T-helper 22 cell (primary cell): ENCODE data around the gene METTL22.
"Not testable (repeated sequence)": the region's sequence is repeated elsewhere in the genome, so short reads cannot be mapped to it uniquely, and the experiment has no call there.

Experiments used
- DNase-seq: peaks from one replicate; pipeline ENCODE4 v3.0.0-alpha.2; 2020; ENCODE audit warnings: low read depth

Gene METTL22

DNA sequence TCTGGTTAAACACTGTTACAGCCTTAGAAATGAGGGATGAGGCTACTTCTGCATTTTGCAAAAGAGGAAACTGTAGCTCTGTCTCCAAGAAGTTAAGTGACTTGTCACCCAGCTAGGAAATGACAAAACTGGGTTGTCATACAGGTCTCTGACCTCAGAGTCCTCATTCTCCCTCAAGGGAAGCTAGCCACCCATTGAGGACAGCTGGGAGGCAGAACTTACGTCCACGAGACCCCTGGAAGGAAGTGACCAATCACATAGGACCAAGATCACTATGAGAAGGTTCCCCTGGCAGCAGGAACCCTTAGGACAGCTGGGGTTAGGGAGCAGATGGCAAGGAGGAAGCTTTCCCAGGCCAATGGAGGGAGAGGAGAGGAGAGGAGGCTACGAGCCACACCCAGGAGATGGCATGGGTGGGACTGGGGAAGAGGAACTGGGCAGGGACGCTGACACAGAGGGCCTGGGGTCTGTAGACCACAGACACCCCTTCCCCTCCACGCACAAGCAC lies 11.2 kb downstream of the METTL22 start:
- no peak for DNase-seq

DNA sequence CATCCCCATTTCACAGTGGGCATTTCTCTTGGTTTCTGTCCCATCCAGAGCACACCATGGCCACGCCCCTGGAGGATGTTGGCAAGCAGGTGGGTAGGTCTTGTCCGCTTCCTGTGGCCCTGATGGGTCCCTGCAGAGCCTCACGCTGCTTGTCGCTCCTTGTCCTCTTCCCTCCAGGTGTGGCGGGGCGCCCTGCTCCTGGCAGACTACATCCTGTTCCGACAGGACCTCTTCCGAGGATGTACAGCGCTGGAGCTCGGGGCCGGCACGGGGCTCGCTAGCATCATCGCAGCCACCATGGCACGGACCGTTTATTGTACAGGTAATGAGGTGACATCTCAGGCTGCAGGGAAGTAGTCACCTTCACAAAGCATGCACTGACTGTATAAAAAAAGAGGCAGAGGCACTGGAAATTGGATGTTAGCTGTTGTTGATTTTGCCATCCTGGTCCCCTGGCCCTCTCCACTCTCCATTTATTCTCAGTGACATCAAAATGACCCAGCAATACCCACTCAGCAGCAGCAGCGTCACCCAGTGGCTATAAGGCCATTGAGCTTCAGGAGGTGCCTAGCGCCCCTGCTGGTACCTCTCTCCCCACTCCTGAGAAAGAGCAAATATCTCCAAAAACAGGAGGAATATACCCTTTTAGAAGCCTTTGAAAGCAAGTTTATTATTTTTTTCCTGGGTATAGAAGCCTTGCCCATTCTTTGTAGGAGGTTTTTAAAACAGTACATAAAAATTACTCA lies 13.7 kb downstream of the METTL22 start:
- no peak for DNase-seq

DNA sequence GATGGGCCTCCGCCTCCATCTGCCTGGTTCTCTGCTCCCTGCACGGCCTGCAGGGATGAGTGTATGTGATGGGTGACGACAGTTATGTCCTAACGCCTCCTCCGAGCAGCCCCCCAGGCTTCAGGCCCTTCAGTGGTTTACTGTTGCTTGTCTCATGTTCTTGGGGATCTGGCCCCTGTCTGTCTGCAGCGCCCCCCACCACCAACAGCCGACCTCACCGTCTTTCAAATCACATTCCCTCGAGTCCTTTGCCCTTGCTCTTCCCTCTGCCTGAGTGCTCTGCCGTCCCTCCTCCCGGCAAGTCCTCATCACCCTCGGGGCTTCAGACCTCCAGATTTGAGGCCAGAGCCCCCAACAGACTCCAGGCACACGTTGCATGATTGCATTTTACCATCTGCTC lies 18.2 kb downstream of the METTL22 start:
- DNase-seq: no peak

DNA sequence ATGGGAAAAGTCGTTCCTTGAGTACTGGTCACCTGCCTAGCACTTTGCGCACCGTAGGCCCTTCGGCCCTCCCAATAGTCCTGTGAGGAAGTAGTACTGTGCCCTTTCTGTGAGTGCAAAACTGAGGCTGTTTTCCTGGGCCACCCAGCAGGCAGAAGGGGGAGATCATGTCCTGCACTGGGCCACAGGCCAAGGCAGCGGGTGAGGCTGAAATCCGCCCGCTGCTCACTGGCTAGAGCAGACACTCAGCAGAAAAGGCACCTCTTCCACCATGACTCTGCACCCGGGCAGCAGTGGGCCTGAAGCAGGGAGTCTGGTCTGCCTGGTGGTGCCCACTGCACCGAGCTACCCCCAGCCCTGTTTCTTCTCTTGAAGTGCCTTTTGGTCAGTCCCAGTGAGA lies 20.2 kb downstream of the METTL22 start:
- no peak for DNase-seq

DNA sequence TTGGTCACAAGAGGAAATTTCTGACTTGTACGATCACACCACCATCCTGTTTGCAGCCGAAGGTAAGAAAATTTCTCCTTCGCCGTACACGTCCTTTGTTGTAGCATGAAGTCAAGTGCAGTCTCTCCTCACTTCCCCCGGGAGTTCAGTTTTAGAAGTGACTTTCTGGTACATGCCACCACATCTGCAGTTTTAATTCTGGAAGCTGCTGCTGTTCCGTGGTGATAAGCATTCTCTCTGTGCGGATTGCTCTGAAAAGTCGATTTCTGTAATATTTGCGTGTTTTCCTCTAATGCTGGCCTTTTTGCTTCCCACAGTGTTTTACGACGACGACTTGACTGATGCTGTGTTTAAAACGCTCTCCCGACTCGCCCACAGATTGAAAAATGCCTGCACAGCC lies 20.6 kb downstream of the METTL22 start:
- no peak for DNase-seq

DNA sequence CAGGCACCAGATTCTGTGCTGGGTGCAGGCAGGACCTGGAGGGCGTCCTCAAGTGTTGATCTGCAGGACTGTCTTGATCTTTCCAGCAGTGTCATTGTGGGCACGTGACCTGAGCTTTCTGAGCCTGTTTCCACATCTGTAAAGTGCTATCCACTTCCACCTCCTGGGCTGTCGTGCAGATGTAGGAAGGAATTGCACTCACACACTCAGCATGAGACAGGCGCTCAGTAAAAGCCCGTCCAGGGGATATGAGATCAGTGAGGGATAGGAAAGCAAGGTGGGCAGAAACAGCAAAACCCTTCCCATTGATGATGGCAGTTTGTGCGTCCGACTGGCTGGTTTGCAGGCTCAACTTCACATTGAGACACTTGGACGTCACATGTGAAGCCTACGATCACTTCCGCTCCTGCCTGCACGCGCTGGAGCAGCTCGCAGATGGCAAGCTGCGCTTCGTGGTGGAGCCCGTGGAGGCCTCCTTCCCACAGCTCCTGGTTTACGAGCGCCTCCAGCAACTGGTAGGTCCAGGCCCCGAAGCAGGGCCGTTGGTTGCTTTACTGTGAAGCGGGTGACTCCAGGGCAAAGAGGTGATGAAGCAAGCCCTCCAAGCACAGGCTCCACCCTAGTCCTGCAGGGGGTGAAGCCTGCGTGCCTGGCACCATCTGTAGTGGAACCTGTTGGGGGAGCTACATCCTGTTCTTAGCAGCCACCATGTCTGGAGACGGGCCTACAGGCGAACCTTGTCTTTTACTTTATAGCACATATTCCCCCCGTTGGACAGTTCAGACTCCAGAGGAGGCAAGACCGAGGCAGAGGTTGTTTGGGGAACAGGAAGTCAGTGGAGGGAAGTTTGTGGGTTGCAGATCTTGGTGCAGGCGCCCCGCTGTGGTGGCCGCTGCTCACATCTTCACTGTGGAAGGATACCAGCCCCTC lies 23.0 kb downstream of the METTL22 start:
- DNase-seq: no peak

DNA sequence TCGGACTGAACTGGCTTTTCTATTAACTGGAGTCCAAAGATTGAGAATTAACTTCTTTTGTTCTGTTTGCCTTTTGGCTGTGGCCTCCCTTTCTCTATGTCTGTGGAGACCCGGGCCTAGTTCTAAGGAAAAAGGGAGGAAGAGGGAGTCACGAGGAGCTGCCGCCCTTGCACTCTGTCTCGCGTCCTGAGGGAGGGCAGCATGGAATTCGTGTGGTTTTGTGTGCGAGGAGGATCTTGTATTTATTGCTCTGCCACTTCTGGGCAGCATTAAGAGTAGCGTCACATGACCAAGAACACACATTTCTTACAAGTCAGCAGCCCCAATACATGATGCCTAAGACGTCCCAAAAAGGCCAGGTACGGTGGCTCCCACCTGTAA lies 23.6 kb downstream of the METTL22 start:
- DNase-seq: no peak

DNA sequence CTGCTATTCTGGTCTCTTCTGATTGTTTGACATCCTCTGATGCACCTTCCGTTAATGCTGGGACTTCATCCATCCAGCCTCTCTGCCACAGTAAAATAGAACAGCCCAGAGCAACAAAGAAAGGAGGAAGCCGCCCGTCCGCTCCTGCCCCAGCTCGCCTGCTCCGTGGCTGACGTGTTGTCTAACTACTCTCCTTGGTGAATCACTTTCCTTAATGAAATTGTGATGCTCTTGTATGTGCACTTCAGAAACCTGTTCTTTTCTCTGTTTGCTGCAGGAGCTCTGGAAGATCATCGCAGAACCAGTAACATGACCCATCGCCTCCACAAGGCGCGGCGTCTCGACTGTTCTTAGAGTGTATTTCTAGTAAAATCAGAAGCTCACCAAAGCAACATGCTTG lies 24.3 kb downstream of the METTL22 start:
- no peak for DNase-seq

DNA sequence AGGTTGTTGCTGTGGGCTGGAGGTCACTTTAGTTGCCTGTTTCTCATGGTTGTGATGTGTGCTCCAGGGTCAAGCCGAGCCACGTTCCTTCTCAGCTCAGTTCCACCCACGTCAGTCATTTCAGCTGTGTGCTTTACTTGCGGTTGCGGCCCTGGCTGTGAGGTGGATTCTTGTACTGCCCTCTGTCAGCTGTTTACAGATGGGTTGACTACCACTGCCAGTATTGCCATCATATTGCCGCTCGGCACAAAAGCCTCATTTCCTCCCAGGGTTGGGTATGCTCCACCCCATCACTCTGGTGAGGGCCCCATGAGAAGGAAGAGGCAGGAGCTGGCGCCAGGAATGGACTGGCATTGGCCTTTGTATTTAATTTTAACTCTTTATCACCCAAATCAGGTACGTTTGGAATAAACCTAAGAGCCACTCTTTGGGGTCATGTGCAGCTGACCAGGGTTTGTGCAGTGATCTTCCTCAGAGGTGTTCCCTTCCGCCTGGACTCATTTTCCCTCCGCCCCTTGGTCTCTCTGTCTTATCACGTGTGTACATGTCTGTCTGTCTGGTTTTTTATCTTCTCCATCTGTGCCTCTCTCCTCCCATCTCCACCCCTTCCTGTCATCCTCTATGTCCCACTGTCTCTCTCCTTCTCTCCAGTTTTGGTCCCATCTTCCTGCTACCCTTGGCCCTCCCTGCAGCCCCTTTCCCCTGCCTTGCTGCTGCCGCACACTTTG lies 25.0 kb downstream of the METTL22 start:
- no peak for DNase-seq

DNA sequence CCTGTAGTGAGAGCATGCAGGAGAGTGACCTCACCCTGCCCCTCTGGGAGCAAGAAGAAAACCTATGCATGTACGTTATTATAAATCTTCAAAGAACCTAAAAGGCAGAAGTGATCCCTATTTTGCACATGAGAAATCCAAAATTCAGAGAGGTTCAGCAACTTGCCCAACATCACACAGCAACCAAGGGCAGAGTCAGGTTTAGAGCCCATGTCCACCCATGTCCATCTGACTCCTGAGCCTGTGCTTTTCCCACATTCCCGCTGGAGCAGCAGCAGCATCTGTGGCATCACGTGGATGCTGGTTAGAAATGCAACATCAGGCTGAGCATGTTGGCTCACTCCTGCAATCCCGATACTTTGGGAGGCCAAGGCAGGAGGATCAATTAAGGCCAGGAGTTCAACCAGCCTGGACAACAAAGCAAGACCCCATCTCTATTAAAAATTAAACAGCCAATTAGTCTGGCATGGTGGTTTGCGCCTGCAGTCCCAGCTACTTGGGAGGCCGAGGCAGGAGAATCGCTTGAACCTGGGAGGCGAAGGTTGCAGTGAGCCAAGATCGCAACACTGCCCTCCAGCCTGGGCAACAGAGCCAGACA lies 26.3 kb downstream of the METTL22 start:
- no peak for DNase-seq

DNA sequence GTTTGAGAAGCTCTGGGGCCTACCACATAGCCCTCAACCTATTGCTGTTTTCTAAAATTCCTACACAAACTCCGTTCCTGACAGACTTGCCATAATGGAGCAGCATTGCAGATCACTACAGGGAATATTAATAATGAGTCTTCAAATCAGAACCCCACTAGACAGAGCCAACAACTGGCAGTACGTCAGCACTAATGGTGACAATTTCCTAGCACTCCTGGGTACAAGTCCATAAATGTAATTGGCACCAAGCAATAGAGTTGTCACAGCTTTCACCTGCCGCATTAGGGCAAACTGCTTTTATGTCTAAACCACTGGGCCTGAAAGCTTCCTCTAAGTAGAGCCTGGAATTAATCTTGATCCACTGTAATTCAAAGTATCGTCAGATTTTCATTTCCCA lies 27.4 kb downstream of the METTL22 start:
- no peak for DNase-seq

DNA sequence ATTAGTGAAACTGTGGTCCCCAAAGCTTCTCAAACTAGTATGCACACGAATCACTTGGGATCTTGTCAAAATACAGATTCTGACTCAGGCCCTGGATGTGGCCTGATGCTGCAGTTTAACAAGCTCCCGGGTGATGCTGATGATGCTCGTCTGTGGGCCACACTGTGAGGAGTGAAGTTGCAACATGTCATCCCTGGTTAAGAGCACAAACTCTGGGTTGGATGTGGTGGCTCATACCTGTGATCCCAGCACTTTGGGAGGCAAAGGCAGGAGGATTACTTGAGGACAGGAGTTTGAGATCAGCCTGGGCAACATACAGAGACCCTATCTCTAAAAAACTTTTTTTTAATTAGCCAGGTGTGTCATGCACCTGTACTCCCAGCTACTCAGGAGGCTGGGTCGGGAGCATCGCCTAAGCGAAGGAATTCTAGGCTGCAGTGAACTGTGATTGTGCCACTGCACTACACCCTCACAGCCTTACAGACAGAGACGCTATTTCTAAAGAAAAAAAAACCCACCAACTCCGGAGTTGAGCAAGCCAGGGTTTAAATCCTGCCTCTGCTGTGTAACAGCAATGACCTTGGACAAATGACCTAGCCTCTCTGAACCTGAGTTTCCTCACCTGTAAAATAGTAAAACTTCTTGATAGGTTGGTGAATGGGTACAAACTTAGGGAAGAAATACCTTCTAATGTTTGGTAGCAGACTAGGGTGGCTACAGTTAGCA lies 28.5 kb downstream of the METTL22 start:
- no peak for DNase-seq

DNA sequence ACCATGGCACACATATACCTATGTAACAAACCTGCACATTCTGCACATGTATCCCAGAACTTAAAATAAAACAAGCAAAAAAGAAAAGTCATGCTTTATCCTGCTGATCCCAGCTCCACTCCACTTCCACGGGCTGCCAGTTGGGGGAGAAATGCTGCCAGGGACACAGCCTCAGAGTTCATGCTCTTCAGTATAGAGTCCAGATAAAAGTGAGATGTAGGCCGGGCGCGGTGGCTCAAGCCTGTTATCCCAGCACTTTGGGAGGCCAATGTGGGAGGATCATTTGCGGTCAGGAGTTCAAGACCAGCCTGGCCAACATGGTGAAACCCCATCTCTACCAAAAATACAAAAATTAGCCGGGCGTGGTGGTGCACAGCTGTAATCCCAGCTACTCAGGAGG lies 30.5 kb downstream of the METTL22 start:
- DNase-seq: not testable (repeated sequence)

DNA sequence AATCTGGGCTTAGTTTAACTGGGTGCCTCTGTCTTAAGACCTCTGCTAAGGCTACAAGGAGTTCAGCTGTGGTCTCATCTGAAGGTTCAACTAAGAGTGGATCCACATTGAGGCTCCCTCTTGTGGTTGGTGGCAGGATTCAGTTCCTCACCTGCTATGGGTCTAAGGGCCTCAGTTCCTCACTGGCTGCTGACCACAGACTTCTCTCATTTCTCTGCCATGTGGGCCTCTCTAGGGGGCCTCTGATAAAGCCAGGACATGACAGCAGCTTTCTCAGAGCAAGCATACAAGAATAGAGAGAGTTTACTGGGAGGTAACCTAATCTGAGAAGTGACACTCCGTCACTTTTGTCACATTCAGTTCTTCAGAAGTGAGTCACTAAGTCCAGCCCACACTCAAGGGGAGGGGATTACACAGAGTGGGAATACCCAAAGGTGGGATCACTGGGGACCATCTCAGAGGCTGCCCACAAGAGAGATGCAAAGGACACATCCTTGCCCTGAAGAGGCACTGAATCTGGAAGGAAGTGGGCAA lies 33.8 kb downstream of the METTL22 start:
- DNase-seq: no peak

DNA sequence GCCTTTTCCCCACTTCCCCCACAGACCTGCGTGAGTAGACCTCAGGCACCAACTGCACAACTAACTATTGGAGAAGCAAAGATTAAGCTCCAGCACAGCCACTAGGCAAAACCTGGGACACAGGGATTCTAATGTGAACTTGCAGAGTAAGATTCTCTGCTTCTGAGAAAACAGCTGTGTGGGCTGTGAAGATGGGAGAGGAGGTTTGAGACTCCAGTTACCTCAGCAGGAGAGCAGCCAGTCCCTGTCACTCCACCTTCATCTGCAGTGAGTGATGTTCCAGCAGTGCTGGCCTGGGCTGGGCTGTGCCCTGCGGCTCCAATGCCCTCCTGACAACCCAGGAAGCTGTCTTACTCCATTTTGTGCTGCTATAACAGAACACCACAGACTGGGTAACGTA lies 34.9 kb downstream of the METTL22 start:
- DNase-seq: no peak

DNA sequence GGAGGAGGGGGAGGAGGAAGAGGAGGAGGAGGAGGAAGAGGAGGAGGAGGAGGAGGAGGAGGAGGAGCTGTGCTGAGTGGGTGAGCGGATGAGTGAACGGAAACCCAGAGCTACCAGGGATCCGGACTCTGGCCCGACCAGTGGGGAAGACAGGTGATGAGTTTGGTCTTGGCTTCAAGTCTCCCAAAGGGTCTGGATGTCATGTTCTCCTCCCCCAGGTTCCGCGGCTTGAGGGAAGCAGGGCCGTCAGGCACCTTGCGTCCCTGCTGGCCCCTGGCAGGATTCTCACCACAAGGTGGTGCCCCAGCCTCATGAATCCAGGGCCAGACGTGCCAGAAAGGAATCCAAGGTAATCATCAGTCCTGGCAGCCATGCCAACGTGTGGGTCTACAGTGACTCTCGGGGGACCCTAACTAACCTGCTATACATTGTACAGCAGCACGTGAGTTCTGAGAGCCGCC lies 39.4 kb downstream of the METTL22 start:
- no peak for DNase-seq

DNA sequence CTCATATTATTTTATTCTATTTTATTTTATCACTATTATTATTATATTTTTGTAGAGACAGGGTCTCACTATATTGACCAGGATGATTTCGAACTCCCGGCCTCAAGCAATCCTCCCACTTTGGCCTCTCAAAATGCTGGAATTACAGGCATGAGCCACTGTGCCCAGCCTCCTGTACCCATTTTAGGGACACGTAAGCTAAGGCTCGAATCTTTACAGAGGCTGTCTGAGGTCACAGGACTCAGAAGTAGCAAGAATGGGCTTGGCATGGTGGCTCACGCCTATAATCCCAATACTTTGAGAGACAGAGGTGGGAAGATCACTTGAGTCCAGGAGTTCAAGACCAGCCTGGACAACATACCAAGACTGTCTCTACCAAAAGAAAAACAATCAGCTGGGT lies 40.2 kb downstream of the METTL22 start:
- DNase-seq: no peak

DNA sequence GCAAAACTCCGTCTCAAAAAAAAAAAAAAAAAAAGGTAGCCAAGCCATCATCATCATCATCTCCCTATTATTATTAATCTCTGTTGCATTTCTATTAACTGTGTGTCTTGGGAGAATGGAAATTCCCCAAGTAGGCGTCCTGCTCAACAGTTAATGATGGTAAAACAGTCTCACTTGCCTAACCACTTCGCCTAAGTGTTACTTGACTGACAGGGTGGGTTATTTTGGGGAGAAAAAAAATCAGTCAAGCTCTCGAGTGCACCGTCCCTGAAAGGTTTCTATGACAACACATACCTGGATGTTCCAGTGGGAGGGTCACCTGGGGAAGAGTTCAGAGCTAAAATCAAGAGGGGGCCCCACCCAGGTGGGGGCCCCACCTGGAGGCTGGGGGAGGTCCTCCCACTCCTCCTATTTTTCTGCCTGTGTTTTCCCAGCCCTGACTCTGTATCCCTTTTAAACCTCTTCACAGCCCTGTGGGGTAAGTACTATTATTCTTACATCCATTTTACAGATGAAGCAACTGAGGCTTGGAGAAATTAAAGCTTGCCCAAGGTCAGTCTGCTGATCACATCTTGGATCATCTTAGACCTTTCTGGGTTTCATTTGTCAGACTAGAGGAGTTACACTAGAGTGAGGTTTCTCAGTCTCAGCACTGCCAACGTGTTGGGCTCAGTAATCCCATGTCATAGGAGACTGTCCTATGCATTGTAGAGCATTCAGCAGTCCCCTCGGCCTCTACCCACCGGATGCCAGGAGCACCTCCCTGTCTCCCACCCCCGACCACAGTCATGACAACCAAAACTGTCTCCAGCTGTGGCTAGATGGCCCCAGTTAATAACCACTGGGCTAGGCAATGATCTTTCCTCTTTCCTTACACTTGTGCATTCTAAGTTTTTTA lies 41.9 kb downstream of the METTL22 start:
- no peak for DNase-seq

DNA sequence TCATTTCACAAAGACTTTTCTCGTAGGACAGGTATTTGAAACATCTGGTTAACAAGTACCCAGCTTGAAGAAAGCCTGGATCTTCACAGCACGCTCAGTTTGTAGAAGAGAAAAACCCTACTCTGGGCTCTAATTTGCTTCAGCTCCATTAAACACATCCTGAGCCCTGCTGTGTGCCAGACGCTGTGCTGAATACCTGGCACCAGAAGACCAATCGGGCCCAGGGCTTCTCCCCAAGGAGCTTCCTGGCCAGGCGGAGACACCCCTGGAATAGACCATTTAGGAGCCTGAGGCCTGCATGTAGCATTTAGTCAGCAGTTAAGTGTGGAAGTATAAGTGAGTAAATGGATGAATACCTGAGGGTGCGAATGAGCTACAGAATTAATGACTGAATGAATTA lies 44.0 kb downstream of the METTL22 start:
- DNase-seq: no peak

DNA sequence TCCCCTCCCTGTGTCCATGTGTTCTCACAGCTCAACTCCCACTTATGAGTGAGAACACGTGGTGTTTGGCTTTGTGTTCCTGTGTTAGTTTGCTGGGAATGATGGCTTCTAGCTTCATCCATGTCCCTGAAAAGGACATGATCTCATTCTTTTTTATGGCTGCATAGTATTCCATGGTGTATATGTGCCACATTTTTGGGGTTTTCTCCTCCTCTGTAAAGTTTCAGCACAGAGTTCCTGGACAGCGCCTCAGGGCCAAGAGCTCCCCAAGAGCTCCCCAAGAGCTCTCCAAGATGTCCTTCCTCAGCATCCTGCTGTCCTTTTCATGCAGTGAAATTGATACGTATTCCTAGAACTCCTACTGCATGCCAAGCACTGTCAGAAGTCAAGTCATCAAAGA lies 46.0 kb downstream of the METTL22 start:
- no peak for DNase-seq
